ENCODE measurements around the gene C16orf74.

DNA sequence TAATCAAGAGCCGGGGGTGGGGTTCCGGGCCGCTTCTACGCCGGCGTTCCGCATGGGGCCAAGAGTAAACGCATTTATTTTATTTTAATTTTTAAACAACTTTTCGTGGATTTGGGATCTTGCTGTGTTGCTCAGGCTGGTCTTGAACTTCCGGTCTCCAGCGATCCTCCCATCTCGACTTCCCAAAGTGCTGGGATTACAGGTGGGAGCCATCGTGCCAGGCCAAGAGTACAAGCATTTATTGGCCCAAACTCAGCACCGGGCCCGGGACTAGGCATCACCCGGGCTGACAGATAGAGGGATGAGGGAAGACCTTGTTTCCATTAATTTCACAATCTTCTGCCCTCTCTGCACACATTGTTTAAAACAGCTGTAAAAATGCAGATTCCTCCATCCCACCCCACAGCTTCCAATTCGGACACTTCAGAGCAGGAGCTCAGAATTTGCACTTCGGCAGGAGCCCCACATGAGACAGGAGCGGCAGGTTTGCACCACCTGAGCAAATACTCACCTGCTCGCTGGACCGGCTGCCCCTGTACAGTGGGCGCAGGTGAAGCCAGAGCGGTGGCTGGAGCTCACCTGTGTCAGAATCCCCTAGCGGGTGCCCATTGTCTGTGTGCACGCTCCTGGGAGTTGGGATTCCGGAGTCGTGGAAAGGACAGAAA is 61.5 kb downstream of the C16orf74 start:
- TF ChIP-seq POLR2A (IDR thresholded peaks at IDR 0.05) = no peak
- TF ChIP-seq, protein P1, sequence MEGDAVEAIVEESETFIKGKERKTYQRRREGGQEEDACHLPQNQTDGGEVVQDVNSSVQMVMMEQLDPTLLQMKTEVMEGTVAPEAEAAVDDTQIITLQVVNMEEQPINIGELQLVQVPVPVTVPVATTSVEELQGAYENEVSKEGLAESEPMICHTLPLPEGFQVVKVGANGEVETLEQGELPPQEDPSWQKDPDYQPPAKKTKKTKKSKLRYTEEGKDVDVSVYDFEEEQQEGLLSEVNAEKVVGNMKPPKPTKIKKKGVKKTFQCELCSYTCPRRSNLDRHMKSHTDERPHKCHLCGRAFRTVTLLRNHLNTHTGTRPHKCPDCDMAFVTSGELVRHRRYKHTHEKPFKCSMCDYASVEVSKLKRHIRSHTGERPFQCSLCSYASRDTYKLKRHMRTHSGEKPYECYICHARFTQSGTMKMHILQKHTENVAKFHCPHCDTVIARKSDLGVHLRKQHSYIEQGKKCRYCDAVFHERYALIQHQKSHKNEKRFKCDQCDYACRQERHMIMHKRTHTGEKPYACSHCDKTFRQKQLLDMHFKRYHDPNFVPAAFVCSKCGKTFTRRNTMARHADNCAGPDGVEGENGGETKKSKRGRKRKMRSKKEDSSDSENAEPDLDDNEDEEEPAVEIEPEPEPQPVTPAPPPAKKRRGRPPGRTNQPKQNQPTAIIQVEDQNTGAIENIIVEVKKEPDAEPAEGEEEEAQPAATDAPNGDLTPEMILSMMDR (IDR thresholded peaks at IDR 0.05) = no peak
- no peak for TF ChIP-seq EP300 (IDR thresholded peaks at IDR 0.05; ENCODE audit: low read depth)
- no peak for TF ChIP-seq POLR2AphosphoS5 (IDR thresholded peaks at IDR 0.05)

All from transverse colon (tissue), 4 donors.